Measurements from ENCODE around the gene MDM2. TPM values are rescaled to one million over a fixed set of nuclear protein-coding genes. Genes with fewer than 3 reads are reported as not detected.

Gene MDM2
- total RNA-seq, 1 donor from 2014 or later = 113 TPM

GRCh38 chr12:68844318-68844745, 36.4 kb downstream of the MDM2 start:
- H3K4me1 Mint-ChIP-seq (ENCODE audit: unreplicated experiment) = no peaks in the 10 kb centered on the region
- H3K4me3 Mint-ChIP-seq (ENCODE audit: unreplicated experiment) = peak overlapping the region; percentile 49
- TF ChIP-seq CTCF (IDR thresholded peaks at IDR 0.05; ENCODE audit: unreplicated experiment) = no peak
- no peak for DNase-seq (ENCODE audit: low spot score)
- H3K27me3 Mint-ChIP-seq (ENCODE audit: unreplicated experiment) = no peaks in the 10 kb centered on the region
- no peak overlapping the region for H3K27ac Mint-ChIP-seq (ENCODE audit: unreplicated experiment)
- peaks cover 4% of the 10 kb centered on the region for H3K36me3 Mint-ChIP-seq (ENCODE audit: low read depth, unreplicated experiment)
- H3K9me3 Mint-ChIP-seq (ENCODE audit: unreplicated experiment) = no peaks in the 10 kb centered on the region

- TF ChIP-seq CTCF (IDR thresholded peaks at IDR 0.05; ENCODE audit: unreplicated experiment) = no peak
- Mint-ChIP-seq H3K27me3 (ENCODE audit: unreplicated experiment) (no peaks in the 10 kb centered on the region), H3K9me3 (ENCODE audit: unreplicated experiment) (no peaks in the 10 kb centered on the region), H3K36me3 (ENCODE audit: low read depth, unreplicated experiment) (peaks cover 4% of the 10 kb centered on the region), H3K4me1 (ENCODE audit: unreplicated experiment) (no peaks in the 10 kb centered on the region), H3K27ac (ENCODE audit: unreplicated experiment) (no peak overlapping the region), H3K4me3 (ENCODE audit: unreplicated experiment) (no peak overlapping the region)
- no peak for DNase-seq (ENCODE audit: low spot score)
These were observed 37.1 kb downstream of the MDM2 start for GRCh38 chr12:68844788-68845695.

- Mint-ChIP-seq H3K4me1 (ENCODE audit: unreplicated experiment) (no peaks in the 10 kb centered on the region), H3K36me3 (ENCODE audit: low read depth, unreplicated experiment) (peaks cover 4% of the 10 kb centered on the region), H3K27me3 (ENCODE audit: unreplicated experiment) (no peaks in the 10 kb centered on the region), H3K9me3 (ENCODE audit: unreplicated experiment) (no peaks in the 10 kb centered on the region), H3K27ac (ENCODE audit: unreplicated experiment) (no peak overlapping the region), H3K4me3 (ENCODE audit: unreplicated experiment) (no peak overlapping the region)
- no peak for DNase-seq (ENCODE audit: low spot score)
- no peak for TF ChIP-seq CTCF (IDR thresholded peaks at IDR 0.05; ENCODE audit: unreplicated experiment)
These were observed 38.8 kb downstream of the MDM2 start for GRCh38 chr12:68846811-68847210.

GRCh38 chr12:68850390-68850789, 42.4 kb downstream of the MDM2 start:
- Mint-ChIP-seq H3K9me3 (ENCODE audit: unreplicated experiment) (no peaks in the 10 kb centered on the region), H3K36me3 (ENCODE audit: low read depth, unreplicated experiment) (no peaks in the 10 kb centered on the region), H3K4me1 (ENCODE audit: unreplicated experiment) (no peaks in the 10 kb centered on the region)

More at GRCh38 chr12:68850390-68850789, 42.4 kb downstream of the MDM2 start:
- no peak for TF ChIP-seq CTCF (IDR thresholded peaks at IDR 0.05; ENCODE audit: unreplicated experiment)
- peaks cover 5% of the 10 kb centered on the region for H3K27me3 Mint-ChIP-seq (ENCODE audit: unreplicated experiment)
- H3K4me3 Mint-ChIP-seq (ENCODE audit: unreplicated experiment) = no peak overlapping the region
- H3K27ac Mint-ChIP-seq (ENCODE audit: unreplicated experiment) = no peak overlapping the region
- no peak for DNase-seq (ENCODE audit: low spot score)
